HG03565 (cell line): ENCODE measurements around the gene PPWD1.
"Not testable (repeated sequence)": the region's sequence is repeated elsewhere in the genome, so short reads cannot be mapped to it uniquely, and the experiment has no call there.

Experiments
- ATAC-seq: cut with Tn5 transposase; IDR thresholded peaks from one replicate; pipeline ENCODE4 v1.9.1; 2021; ENCODE audit warnings: mild to moderate bottlenecking, moderate library complexity; ENCODE audit not compliant: unreplicated experiment

PPWD1 gene

GRCh38 chr5:65621961-65622360 is 58.9 kb downstream of the PPWD1 start:
- not testable (repeated sequence) for ATAC-seq

- ATAC-seq = no peak
Measured at GRCh38 chr5:65623482-65623881, 60.4 kb downstream of the PPWD1 start.

- ATAC-seq = peak; percentile 90
Measured at GRCh38 chr5:65624025-65624570, 61.0 kb downstream of the PPWD1 start, which contains the start of gene TRIM23. TSS of gene TRIM23 (minus strand) at chr5:65624333. CDS start at chr5:65624274, 59 bp downstream.

- peak; percentile 49 for ATAC-seq
Measured at GRCh38 chr5:65624571-65625555, 61.8 kb downstream of the PPWD1 start, which contains the start of the genes SHLD3 and TRAPPC13. TSS of gene SHLD3 (plus strand) at chr5:65625027. CDS start at chr5:65629588, 4,561 bp downstream. TSS of gene TRAPPC13 (plus strand) at chr5:65625027. CDS start at chr5:65625061, 34 bp downstream.

GRCh38 chr5:65625743-65626142 is 62.6 kb downstream of the PPWD1 start:
- no peak for ATAC-seq

GRCh38 chr5:65630981-65631380 is 67.9 kb downstream of the PPWD1 start:
- no peak for ATAC-seq
